Mesothelial cell of epicardium (in vitro differentiated cells): Measurements from ENCODE around the gene TBC1D8. TPM values are rescaled to one million over a fixed set of nuclear protein-coding genes. Genes with fewer than 3 reads are reported as not detected.

Experiments
- DNase-seq, 2 experiments: peaks; one replicate each; pipeline ENCODE4 v3.0.0; 2021; ENCODE audit warnings: low spot score in 2 of 2; ENCODE audit not compliant: unreplicated experiment in 2 of 2
- H3K27ac Mint-ChIP-seq: 2 replicates; pipeline ENCODE4 v1.8.0; 2021; ENCODE audit warnings: mixed read lengths
- H3K27me3 Mint-ChIP-seq: 2 replicates; pipeline ENCODE4 v1.8.0; 2021; ENCODE audit warnings: low read depth, mixed read lengths
- H3K36me3 Mint-ChIP-seq: 2 replicates; pipeline ENCODE4 v1.8.0; 2021; ENCODE audit warnings: mixed read lengths
- H3K4me1 Mint-ChIP-seq: 2 replicates; pipeline ENCODE4 v1.8.0; 2021; ENCODE audit warnings: mixed read lengths
- H3K4me3 Mint-ChIP-seq: 2 replicates; pipeline ENCODE4 v1.8.0; 2021; ENCODE audit warnings: mild to moderate bottlenecking, moderate library complexity, mixed read lengths
- H3K9me3 Mint-ChIP-seq: 2 replicates; pipeline ENCODE4 v1.8.0; 2021; ENCODE audit warnings: mixed read lengths
- total RNA-seq: library from RNA; stranded (reverse); gene quantifications from 3 replicates; pipeline ENCODE4 v1.2.1, GENCODE V29; 2021
- TF ChIP-seq, protein P1 (sequence below): fragments of 200-600 bp; sonication (generic); IDR thresholded peaks from one replicate; pipeline ENCODE4 v1.5.0; 2021; ENCODE audit warnings: antibody characterized with exemption; ENCODE audit not compliant: unreplicated experiment

Gene TBC1D8
- total RNA-seq, 1 donor from 2014 or later = 12.7 TPM

DNA sequence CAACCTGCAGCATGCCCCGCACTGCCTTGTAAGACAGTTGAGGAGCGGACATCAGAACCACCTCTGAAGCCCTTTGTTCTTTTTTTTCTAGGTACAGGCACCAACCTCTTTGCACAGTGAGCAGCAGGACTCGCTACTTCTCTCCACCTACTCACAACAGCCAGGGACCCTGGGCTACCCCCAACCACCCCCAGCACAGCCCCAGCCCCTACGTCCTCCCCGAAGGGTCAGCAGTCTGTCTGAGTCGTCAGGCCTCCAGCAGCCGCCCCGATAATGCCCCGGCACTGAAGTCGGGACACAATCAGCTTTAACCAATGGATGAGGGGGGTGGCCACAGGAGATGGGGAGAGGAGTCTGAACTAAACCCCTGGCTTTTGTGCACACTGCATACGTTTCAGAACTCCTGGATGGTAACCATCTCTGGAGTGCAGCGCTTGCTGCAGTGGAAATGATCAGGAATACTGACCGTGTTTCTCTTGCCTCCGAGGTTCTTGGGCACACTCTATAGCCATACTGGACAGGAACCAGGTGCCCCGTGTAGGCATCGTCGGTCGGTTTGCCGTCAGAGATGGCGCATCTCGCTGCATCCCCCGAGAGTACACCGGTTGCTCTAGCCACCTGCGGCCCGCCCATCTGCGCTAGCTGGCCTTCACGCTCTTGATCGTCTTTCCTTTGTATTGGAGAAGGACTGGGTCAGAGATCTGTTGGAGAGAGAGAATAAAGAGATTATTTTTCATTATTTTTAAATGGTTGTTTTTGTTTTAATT, 155.7 kb downstream of the TBC1D8 start:
- H3K4me1 Mint-ChIP-seq = no peaks in the 10 kb centered on the region
- DNase-seq = no peak
- H3K27ac Mint-ChIP-seq = no peak overlapping the region
- TF ChIP-seq, protein P1, sequence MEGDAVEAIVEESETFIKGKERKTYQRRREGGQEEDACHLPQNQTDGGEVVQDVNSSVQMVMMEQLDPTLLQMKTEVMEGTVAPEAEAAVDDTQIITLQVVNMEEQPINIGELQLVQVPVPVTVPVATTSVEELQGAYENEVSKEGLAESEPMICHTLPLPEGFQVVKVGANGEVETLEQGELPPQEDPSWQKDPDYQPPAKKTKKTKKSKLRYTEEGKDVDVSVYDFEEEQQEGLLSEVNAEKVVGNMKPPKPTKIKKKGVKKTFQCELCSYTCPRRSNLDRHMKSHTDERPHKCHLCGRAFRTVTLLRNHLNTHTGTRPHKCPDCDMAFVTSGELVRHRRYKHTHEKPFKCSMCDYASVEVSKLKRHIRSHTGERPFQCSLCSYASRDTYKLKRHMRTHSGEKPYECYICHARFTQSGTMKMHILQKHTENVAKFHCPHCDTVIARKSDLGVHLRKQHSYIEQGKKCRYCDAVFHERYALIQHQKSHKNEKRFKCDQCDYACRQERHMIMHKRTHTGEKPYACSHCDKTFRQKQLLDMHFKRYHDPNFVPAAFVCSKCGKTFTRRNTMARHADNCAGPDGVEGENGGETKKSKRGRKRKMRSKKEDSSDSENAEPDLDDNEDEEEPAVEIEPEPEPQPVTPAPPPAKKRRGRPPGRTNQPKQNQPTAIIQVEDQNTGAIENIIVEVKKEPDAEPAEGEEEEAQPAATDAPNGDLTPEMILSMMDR = no peak
- H3K9me3 Mint-ChIP-seq = no peaks in the 10 kb centered on the region
- H3K27me3 Mint-ChIP-seq = peaks cover 2% of the 10 kb centered on the region
- H3K4me3 Mint-ChIP-seq = no peak overlapping the region
- H3K36me3 Mint-ChIP-seq = no peaks in the 10 kb centered on the region

DNA sequence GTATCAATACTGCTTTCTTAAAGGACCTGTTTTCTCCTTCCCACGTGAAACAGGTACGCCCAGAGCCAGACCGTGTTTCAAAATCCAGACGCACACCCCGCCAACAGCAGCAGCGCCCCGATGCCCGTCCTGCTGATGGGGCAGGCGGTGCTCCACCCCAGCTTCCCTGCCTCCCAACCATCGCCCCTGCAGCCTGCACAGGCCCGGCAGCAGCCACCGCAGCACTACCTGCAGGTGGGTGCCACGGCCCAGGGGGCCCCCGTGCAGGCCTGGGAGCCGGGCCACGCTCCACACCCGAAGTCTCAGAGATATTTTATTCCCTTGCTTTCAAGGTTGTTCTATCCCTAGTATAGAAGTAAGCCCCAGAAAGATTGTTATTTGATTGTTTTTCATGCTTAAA, 157.9 kb downstream of the TBC1D8 start:
- Mint-ChIP-seq H3K4me3 (no peak overlapping the region), H3K27me3 (no peaks in the 10 kb centered on the region), H3K27ac (no peak overlapping the region), H3K4me1 (no peaks in the 10 kb centered on the region), H3K36me3 (no peaks in the 10 kb centered on the region), H3K9me3 (no peaks in the 10 kb centered on the region)
- TF ChIP-seq, protein P1 = no peak
- DNase-seq = no peak

- Mint-ChIP-seq H3K9me3 (no peaks in the 10 kb centered on the region), H3K4me1 (no peaks in the 10 kb centered on the region), H3K27me3 (no peaks in the 10 kb centered on the region), H3K4me3 (no peak overlapping the region), H3K27ac (no peak overlapping the region), H3K36me3 (no peaks in the 10 kb centered on the region)
- TF ChIP-seq, protein P1 = no peak
- no peak for DNase-seq
Observed at GRCh38 chr2:100992262-100992661, 158.9 kb downstream of the TBC1D8 start.

DNA sequence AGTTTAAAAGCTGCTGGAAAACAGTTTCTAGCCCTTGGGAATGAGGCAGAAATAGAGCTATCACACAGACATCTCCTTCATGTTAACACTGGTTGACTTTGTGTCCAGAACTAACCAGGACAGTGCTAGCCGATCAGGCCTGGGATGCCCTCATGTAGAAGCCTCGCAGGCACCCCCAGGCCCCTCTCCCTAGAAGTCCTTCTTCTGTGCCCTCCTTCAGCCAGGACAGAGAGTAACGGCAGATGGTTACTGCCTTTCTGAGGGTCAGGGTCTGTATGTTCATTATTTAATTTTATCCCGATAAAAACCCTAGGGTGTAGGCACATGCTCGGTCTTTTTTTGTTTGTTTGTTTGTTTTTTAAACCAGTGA, 159.8 kb downstream of the TBC1D8 start:
- TF ChIP-seq, protein P1 = no peak
- Mint-ChIP-seq H3K27ac (no peak overlapping the region), H3K4me1 (no peaks in the 10 kb centered on the region), H3K36me3 (no peaks in the 10 kb centered on the region), H3K9me3 (no peaks in the 10 kb centered on the region), H3K27me3 (no peaks in the 10 kb centered on the region), H3K4me3 (no peak overlapping the region)
- no peak for DNase-seq

DNA sequence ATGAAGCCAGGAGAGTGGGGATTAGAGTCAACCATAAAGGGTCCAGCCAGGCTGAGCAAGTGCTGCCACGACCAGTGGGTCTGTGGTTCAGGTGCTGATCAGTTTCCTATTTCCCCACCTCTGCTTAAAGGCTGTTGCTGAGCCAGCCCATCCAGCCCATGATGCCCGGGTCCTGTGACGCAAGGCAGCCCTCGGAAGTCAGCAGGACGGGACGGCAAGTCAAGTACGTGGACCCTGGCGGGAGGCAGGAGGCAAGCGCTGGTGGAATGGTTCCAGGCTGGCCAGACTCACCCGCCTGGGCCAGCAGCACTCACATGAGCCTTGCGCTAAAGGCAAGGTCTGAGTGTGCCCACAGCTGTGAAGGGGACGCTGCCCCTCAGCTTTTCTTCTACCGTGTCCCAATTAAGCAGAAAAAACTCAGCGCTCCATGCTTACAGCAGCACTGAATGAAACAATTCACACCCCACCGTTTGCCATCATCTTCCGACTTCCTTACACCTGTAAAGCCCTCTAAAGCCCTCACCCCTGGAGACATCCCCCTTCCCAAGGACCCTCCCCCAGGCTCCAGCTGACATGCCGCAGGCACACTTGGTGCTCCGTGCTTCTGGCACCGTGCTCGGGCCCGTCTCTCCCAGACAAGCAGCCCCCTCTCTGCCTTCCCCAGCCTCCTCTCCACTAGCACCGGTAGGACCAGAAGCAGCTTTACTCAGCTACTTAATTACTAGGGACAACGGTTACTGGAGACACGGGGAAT, 160.4 kb downstream of the TBC1D8 start:
- DNase-seq = no peak
- Mint-ChIP-seq H3K36me3 (no peaks in the 10 kb centered on the region), H3K27me3 (no peaks in the 10 kb centered on the region), H3K27ac (no peak overlapping the region), H3K4me3 (no peak overlapping the region), H3K4me1 (no peaks in the 10 kb centered on the region), H3K9me3 (no peaks in the 10 kb centered on the region)
- TF ChIP-seq, protein P1 = no peak
